IPS DF 19.7 (cell line): ENCODE data around the gene MSL2.
A peak's percentile ranks its signal among the peaks of the same experiment; 100 is the strongest.
"Not testable (repeated sequence)": the region's sequence is repeated elsewhere in the genome, so short reads cannot be mapped to it uniquely, and the experiment has no call there.

Source experiments
- DNase-seq: peaks from one replicate; pipeline ENCODE4 v3.0.0-alpha.2; 2013; ENCODE audit warnings: low read depth, low spot score

MSL2 gene

DNA sequence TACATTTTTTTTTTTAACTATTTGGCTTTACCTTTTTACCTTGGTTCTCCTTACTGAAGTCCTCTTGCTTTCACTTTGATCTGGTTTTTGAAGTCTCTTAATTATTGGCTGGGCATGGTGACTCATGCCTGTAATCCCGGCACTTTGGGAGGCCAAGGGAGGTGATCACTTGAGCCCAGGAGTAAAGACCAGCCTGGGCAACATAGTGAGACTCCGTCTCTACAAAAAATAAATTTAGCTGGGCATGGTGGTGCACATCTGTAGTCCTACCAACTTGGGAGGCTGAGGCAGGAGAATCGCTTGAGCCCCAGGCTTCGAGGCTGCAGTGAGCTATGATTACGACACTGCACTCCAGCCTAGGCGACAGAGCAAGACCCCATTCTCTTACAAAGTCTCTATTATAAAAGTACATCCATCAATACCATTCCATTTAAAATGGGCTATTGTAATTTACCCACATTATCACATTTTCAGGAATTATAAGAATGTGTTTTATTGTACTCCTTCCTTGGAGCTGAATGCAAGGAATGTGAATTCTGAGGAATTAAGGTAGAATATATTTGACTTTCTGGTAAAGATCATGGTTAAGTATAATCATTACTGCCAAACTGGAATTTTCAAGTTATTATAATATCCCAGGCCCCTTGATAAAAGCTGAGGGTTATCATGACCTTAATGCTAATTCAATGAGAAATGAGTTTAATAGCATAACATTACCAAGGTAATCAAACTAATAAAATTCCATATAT, 49.0 kb downstream of the MSL2 start:
- DNase-seq: no peak

DNA sequence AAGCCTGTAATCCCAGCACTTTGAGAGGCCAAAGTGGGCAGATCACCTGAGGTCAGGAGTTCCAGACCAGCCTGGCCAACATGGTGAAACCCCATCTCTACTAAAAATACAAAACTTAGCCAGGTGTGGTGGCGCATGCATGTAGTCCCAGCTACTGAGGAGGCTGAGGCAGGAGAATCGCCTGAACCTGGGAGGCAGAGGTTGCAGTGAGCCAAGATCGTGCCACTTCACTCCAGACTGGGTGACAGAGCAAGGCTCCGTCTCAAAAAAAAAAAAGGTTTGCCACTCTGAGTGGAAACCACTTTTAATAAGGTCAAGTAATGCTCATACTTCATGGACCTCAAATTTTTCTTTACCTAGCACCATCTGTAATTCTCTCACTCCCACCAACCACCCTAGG, 51.7 kb downstream of the MSL2 start:
- DNase-seq: not testable (repeated sequence)

DNA sequence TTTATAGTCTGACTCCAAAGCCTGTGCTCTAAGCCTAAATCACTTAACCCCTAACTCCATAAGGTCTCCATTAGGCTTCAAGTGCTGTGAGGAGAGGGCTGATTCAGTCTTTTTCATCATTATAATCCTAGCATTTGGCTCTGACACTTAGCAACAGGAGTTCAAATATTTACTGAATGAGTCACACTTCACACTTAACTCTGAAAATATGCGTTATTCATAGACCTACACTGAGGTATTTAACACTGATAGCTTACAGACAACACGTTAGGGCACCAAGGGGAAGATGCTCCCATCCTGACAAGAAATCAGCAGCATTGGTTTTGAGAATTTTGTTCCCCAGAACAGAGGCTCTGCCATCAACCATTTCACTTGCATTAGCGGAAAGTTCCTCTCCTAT, 53.5 kb downstream of the MSL2 start:
- peak; percentile 42 for DNase-seq

DNA sequence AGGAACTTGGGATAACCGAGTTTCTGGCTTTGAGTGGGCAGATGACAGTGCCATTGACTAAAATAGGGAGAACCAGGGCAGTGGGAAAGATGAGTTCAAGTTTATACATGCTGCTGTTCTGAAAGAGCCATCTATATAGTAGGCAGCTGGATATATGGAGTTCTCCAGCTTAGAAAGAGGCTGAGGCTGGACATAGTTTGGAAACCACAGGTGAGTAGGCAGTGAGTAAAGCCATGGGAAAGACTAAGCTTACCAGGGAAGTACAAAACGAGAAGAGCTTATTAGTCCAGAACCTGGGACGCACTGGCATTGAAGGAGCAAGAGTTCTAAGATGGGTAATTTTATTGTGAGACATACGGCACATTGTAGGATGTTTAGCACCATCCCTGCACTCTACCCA, 54.2 kb downstream of the MSL2 start:
- DNase-seq: no peak

DNA sequence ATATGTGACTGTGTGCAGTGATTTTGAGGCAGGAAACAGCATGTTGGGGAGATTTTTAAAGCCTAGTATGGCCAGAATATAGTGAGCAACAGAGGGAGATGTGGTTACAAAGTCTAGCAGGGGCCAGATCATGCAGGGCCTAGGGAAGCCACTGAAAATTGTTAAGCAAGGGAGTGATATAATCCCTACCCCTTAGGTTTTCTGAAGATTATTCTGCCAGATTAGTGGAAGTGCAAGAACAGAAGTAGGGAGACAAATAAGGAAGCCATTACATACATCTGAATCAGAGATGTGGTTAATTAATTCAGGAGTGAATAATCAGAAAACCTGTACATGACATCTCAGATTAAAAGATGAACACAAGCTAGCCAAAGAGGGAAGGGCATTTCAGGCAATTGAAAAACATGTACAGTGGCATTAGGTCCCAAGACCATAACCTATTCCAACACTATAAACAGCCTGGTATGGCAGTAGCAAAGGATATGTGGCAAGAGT, 54.8 kb downstream of the MSL2 start:
- DNase-seq: no peak

DNA sequence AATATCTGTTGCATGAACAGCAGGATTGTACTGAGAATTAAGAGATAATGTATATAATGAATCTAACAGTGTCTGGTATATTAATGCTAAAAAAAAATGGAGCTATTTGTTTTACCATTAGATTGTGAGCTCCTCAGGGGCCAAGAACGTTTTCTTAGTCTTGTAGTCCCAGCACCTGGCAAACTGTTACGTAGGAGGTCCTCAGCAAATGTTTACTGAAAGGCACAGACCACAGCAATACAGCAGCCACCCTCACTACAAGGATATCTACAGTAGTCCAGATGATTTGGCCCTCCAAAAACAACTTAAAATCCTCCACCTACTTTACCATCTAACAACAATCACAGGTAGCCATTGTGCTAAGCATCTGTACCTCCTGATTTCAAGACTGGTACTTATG, 59.7 kb downstream of the MSL2 start:
- no peak for DNase-seq

DNA sequence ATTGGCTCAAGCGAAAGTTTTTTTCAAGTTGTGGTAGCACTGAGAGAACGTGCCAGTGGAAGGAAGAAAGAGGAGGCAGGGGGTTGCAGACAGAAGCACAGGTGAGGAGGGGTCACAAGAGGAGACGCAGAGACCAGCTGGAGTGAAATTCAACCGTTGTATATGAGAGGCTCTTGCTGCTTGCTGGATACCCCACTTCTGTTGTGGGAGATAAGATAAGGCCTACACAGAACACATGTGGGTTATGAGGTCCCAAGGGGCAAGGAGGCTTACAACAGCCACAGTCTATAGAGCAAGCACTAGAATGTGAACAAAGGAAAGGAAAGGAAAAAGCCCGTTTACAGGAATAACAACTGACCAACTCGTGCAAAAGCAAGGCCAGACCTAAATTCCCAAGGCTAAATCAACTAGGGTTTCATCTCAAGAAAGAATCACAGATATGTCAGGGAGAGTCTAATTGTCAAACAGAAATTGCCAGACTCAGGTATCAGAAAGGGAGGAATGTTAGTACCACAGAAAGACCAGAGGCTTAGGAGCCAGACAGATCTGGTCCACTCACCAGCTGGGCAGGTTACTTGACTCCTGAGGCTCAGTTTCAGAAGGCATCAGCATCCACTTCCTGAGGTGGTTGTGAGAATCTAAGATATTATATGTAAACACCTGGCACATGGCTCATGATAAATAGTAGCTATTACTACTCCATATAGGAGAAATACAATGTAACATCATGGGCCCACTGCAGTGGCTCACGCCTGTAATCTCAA, 60.9 kb downstream of the MSL2 start:
- no peak for DNase-seq

DNA sequence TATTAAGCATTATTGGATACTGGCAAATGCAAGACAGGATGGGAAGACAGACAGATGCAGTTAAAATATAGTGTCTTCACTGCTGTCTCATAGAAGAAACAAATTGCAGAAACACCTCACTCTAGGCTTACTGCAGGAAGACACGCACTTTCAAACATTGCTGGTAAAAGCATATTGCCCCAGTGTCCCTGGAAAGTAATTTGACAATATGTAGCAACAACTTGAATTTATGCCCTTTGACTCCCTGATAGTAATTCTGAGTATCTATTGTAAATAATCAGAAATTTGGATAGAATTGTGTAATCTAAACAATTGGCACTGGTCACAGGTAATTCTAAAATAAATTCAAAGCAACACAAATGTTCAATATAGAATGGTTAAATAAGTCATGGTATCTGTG, 62.0 kb downstream of the MSL2 start:
- DNase-seq: no peak

DNA sequence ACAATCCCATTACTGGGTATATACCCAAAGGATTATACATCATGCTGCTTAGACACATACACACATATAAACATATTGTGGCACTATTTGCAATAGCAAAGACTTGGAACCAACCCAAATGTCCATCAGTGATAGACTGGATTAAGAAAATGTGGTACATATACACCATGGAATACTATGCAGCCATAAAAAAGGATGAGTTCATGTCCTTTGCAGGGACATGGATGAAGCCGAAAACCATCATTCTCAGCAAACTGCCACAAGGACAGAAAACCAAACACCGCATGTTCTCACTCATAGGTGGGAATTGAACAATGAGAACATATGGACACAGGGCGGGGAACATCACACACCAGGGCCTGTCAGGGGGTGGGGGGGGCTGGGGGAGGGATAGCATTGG, 64.5 kb downstream of the MSL2 start:
- not testable (repeated sequence) for DNase-seq

DNA sequence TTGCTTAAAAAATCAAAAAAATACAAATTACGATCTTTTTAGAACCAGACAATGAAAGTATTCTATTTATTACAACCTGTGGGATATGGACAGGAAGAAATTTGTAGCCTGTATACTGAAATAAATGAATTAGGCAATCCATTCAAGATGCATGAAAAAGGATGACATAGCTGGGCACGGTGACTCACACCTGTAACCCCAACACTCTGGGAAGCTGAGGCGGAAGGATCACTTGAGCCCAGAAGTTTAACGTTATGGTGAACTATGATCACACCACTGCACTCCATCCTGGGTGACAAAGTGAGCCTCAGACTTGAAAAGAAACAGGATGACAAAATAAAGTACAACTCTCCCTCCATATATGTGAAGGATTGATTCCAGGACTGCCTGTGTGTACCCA, 74.1 kb downstream of the MSL2 start:
- no peak for DNase-seq

DNA sequence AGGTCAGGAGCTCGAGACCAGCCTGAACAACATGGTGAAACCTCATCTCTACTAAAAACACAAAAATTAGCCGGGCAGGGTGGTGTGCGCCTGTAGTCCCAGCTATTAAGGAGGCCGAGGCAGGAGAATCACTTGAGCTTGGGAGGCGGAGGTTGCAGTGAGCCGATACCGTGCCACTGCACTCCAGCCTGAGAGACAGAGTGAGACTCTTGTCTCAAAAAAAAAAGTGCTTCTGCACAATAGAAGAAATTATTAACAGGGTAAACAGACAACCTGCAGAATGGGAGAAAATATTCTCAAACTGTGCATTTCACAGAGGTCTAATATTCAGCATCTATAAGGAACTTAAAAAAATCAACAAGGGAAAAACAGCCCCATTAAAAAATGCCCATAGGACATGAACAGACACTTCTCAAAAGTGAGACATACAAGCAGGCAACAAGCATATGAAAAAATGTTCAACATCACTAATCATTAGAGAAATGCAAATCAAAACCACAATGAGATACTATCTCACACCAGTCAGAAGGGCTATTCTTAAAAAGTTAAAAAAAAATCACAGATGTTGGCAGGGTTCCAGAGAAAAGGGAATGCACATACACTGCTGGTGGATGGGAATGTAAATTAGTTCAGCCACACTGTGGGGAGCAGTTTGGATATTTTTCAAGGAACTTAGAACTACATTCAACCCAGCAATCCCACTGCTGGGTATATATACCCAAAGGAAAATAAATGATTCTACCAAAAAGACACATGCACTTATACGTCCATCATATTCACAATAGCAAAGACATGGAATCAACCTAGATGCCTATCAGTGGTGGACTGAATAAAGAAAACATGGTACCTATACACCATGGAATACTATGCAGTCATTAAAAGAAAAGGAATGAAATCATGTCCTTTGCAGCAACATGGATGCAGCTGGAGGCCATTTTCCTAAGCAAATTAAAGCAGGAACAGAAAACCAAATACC, 75.5 kb downstream of the MSL2 start:
- DNase-seq: no peak

DNA sequence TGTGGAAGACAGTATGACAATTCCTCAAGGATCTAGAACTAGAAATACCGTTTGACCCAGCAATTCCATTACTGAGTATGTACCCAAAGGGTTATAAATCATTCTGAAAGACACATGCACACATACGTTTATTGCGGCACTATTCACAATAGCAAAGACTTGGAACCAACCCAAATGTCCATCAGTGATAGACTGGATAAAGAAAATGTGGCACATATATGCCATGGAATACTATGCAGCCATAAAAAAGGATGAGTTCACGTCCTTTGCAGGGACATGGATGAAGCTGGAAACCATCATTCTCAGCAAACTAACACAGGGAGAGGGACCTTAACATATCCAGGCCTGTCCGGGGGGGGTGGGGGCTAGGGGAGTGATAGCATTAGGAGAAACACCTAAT, 76.4 kb downstream of the MSL2 start:
- not testable (repeated sequence) for DNase-seq

DNA sequence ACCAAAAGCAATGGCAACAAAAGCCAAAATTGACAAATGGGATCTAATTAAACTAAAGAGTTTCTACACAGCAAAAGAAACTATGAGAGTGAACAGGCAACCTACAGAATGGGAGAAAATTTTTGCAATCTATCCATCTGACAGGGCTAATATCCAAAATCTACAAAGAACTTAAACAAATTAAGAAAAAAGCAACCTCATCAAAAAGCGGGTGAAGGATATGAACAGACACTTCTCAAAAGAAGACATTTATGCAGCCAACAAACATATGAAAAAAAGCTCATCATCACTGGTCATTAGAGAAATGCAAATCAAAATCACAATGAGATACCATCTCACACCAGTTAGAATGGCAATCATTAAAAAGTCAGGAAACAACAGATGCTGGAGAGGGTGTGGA, 76.8 kb downstream of the MSL2 start:
- not testable (repeated sequence) for DNase-seq

DNA sequence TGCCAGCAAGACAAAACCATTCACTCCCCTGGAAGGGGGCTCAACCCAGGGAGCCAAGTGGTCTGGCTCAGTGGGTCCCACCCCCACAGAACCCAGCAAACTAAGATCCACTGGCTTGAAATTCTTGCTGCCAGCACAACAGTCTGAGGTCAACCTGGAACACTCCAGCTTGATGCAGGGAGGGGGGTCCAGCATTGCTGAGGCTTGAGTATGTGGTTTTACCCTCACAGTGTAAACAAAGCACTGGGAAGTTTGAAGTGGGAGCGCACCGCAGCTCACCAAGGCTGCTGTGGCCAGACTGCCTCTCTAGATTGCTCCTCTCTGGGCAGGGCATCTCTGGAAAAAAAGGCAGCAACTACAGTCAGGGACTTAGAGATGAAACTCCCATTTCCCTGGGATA, 81.7 kb downstream of the MSL2 start:
- no peak for DNase-seq

DNA sequence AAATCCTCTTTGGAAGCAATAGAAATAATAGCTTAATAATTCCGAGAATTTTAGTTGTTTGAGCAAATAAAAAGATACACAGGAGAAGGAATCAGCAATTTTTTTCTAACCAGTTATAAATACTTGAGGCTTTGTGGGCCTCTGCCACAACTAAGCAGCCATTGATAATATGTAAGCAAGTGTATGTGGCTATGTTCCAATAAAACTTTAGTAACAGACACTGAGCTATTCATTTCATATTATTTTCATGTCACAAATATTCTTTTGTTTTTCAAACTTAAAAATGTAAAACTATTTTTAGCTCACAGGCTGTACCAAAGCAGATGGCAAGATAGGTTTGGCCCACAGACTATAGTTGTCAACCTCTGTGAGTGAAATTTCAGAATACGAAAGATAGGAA, 85.7 kb downstream of the MSL2 start:
- DNase-seq: no peak

DNA sequence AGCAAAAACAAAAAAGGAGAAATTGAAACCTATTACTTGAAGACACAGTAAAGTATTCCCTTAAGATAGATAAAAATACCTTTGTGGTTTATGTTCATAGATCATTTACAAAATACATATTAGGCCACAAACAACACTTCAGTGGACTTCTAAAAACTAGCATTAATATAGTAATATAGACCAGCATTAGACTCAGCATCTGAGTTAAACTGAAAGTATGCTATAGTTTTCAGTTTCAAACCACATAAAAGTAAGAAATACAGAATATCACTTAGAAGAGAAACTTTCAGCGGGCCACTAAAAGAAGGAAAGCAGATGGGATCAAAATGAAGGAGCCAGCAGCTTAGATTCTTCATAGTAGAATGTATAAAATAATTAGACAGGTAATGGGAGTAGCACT, 86.6 kb downstream of the MSL2 start:
- no peak for DNase-seq

DNA sequence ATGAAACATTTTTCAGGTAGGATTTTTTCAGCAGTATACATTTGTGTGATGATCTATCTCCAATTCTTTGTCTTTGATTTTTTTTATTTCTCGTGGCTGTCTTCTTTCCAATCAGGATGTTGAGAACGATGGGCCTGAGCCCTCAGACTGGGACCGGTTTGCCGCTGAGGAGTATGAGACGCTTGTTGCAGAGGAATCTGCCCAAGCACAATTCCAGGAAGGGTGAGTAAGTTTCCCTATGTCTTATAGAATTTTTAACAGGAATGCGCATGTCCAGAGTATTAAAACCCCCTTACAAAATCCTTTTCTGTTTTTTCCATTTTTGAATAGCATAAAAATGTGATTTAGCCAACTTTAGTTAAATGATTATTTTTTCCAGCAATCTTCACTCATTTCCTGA, 90.0 kb downstream of the MSL2 start:
- DNase-seq: no peak

DNA sequence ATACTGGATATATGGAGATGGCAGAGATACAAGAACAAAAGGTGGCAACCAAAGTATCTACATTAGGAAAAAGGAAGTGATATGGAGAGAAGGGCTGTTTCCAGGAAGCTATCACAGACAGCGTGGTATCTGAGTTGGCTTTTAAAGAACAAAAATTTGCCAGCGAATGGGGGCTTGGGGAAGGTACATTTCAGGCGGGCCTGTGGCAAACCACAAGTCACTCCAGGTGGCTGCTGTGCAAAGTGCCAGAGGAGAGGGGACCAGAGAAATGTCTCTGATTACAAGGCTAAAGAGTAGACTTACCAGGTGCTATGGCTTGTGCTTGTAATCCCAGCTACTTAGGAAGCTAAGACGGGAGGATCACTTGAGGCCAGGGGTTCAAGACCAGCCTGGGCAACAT, 91.1 kb downstream of the MSL2 start:
- DNase-seq: no peak
